ENCODE data around the gene INPP5A.
"Not testable (repeated sequence)": the region's sequence is repeated elsewhere in the genome, so short reads cannot be mapped to it uniquely, and the experiment has no call there.

Gene INPP5A

GRCh38 chr10:132584081-132584480, 46.5 kb downstream of the INPP5A start:
- DNase-seq: no peak

GRCh38 chr10:132585732-132586722, 48.4 kb downstream of the INPP5A start:
- DNase-seq: no peak

DNA sequence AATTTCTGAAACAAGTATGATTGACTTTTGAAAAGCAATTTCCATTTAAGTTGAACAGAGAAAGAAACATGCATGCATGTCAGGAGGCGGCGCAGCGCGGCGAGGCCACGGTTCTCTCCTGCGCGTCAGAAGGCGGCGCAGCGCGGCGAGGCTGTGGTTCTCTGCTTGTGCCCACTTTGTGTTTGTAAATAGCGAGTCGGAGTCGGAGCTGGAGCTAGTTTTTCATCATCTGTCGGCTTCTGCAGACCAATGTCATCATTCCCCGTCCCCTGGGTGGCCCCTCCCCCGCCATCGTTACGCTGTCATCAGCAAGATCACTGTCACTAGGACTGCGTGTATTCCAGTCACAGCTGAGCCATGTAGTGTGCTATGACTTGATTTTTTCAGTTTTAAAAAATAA, 49.2 kb downstream of the INPP5A start:
- no peak for DNase-seq

DNA sequence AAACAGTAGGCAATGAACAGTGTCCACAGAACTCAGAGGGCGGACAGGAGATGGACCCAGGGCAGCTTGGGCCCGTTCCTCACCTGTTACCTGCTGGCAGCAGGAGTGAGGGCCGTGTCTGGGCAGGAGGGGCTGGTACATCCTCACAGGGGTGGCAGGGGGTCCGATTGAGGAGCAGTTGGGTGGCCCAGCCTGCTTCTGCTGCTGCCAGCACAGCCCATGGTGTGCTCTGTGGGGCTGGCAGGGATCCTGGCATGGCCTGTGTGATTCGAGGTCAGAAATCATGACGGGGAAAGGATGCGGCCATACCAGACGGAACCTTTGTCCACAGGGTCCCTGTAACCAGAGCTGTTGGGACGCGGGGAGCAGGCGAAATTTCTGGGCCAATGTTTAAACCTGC, 49.6 kb downstream of the INPP5A start:
- DNase-seq: no peak

DNA sequence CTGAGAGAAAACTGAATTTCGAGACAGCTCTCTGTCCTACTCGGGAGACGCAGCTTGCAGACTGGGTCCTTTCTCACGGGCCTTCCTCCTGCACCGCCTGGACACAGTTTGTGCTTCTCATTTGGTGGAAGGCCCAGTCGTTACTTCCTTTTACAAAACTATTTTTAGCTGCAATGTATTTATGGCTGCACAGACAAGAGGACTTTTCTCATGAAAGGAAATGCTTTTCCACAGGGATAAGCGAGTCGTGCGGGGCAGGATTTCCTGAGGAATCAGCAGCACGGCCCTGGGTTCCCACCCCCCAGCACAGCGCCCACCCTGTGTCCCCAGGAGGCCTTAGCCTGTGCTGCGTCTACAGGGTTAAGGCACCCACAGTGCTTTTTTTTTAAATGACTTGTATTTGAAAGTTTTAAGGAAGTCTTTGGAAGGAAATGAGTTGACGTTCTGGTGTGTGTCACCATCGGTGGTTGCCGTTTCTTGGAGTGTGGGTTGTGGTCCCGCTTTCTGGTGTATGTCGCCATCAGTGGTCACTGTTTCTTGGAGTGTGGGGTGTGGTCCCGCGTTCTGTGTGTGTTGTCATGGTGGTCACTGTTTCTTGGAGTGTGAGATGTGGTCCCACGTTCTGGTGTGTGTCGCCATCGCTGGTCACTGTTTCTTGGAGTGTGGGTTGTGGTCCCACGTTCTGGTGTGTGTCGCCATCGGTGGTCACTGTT, 50.9 kb downstream of the INPP5A start:
- DNase-seq: no peak

DNA sequence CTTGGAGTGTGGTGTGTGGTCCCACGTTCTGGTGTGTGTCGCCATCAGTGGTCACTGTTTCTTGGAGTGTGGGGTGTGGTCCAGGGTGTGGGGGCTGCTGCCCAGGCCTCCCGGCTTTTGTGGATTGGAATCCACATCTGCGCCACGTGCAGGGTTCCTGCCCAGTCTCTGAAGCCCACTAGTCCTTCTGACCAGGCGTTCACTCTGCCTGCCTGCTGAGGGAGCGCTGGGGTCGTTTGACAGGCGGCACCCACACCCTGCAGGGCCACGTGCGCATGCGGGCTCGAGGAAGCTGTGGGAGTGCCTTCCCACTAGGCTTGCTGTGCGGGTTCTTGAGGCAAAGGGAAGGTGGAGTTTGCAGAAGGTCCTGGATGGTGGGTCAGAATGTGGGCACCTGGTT, 51.4 kb downstream of the INPP5A start:
- no peak for DNase-seq

DNA sequence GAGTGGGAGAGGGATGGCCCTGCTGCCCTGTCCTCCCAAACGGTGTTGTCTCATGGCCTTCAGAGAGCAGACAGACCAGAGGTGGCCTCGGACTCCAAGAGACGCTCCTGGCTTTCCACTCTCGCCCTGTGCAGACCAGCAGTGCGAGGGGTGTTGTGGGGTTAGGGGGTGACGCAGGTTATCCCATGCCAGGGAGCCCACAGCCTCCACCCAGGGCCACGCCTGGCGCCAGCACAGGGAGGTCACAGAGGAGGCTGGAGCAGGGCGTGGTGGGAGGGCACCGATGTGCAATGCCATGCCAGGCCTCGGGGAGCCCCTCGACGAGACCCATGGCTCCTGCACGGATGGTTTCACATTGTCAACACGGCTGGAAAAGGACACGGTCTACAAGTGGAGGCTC, 52.1 kb downstream of the INPP5A start:
- no peak for DNase-seq

- no peak for DNase-seq
Observed at GRCh38 chr10:132590094-132590751, 52.6 kb downstream of the INPP5A start.

- DNase-seq: no peak
Observed at GRCh38 chr10:132590752-132591121, 53.1 kb downstream of the INPP5A start.

DNA sequence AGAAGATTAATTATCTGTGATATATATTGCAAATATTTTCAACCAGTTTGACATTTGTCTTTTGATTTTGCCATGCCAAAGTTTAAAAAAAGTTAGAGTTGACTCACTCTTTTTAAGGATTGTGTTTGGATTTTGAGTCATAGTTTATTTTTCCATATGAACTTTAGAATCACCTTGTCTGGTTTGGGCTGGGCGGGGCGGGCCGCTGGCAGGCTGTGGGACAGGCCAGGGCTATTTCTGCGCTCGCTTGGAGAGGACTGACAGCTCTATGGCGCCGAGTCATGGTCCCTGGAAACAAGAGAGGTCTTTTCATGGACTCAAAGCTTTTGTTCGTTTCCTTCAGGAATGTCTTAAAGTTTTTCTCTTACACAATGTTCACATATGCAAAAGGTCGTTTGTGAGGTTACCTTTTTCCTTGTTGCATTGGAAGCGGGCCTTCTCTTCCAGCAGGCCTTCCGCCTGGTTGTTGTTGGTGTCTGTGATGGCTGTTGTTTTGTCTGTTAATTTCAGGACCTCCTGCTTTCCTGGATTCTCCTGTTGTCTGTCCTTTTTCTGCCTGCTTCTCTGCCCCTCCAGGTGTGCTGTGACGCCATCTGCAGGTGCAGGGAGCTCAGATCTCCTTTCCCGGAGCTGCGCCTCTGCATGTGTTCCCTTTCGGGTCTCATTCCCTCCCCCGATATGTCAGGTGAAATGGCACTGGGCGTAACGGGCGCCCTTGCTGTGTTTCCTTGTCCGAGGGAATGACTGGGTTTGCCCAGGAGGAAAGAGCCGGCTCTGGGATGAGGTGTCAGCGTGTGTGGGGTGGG, 53.8 kb downstream of the INPP5A start:
- no peak for DNase-seq

- no peak for DNase-seq
Observed at GRCh38 chr10:132592790-132593383, 55.3 kb downstream of the INPP5A start.

- DNase-seq: no peak
Observed at GRCh38 chr10:132593389-132593788, 55.8 kb downstream of the INPP5A start.

DNA sequence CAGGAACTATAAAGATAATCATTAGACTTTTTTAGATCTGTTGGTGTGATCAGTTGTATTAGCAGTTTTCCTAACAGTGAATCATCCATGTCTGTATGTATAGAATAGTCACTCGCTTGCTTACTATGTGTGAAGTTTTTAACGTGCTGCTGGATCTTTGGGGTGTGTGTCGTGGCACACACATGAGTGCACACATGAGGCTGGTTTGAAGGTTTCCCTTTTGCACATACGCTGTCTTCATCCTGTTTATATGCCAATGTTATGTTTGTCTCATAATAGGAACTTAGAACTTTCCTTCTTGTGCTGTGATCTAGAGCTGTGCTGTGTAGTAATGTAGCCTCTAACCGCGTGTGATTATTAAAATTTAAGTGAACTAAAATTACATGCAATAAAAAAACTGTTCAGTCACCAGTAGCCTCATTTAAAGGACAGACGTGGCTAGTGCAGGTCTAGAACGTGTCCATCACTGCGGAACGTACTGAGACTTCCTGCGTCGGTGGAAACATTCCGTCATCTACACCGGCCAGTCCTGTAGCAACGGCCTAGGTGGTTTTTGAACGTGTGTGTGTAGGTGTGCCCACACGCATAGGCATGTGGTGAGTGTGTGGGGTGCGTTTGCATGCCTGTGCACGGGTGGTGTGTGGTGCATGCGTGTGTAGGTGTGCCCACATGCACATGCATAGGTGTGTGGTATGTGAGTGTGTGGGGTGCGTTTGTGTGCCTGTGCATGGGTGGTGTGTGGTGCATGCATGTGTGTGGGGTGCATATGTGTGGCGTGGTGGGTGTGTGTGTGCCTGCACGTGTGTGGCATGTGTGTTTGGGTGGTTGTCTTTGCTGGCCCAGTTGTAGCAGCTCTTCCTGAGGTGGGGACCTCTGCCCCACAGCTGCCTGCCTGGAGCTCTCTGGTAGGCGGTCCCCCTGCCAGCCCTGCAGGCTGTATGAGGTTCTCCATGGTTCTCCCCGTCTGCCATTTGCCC, 56.6 kb downstream of the INPP5A start:
- no peak for DNase-seq

- DNase-seq: no peak
Observed at GRCh38 chr10:132595021-132595420, 57.4 kb downstream of the INPP5A start.

DNA sequence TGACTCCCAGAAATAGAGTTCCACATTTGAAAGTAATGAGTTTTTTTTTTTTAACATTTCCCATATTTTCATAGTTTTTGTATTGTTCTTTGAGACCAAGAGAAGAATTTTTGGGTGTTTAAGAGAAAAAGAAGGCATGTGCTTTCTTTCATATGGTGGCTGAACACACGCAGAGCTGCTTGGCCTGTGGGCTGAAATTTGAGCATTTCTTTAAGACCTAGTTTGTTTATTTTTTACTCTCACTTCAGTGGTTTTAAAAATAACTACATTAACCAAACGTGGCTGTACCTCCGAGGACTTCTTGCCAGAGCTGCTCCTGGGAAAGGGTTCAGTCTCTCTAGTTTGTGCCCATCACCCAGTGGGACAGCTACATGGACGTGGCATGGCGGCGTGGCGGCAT, 58.3 kb downstream of the INPP5A start:
- no peak for DNase-seq

GRCh38 chr10:132596742-132597279, 59.2 kb downstream of the INPP5A start:
- DNase-seq: no peak

GRCh38 chr10:132597654-132598053, 60.1 kb downstream of the INPP5A start:
- DNase-seq: no peak

DNA sequence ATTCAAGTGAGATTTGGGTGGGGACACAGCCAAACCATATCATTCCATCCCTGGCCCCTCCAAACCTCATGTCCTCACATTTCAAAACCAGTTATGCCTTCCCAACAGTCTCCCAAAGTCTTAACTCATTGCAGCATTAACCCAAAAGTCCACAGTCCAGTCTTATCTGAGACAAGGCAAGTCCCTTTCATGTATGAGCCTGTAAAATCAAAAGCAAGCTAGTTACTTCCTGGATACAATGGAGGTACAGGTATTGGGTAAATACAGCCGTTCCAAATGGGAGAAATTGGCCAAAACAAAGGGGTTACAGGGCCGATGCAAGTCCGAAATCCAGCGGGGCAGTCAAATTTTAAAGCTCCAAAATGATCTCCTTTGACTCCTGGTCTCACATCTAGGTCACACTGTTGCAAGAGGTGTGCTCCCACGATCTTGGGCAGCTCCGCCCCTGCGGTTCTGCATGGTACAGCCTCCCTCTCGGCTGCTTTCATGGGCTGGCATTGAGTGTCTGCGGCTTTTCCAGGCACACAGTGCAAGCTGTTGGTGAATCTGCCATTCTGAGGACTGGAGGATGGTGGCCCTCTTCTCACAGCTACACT, 61.5 kb downstream of the INPP5A start:
- DNase-seq: not testable (repeated sequence)

DNA sequence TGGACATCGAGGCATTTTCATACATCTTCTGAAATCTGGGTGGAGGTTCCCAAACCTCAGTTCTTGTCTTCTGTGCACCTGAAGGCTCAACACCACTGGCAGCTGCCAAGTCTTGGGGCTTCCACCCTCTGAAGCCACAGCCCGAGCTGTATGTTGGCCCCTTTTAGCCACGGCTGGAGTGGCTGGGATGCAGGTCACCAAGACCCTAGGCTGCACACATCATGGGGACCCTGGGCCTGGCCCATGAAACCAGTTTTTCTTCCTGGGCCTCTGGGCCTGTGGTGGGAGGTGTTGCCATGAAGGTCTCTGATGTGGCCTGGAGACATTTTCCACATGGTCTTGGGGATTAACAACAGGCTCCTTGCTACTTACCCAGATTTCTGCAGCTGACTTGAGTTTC, 62.1 kb downstream of the INPP5A start:
- DNase-seq: no peak

DNA sequence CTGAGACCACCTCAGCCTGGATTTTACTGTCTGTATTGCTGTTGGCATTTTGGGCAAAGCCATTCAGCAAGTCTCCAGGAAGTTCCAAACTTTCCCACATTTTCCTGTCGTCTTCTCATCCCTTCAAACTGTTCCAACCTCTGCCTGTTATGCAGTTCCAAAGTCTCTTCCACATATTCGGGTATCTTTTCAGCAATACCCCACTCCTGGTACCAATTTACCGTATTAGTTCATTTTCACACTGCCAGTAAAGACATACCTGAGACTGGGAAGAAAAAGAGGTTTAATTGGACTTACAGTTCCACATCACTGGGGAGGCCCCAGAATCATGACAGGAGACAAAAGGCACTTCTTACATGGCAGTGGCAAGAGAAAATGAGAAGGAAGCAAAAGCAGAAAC, 62.8 kb downstream of the INPP5A start:
- no peak for DNase-seq

Data from activated effector memory CD4-positive, alpha-beta T cell treated with Interleukin-2 at 50 U/mL for 16 hours (primary cell).